ENCODE measurements around the gene AQP10.
"Not testable (repeated sequence)": the region's sequence is repeated elsewhere in the genome, so short reads cannot be mapped to it uniquely, and the experiment has no call there.

DNA sequence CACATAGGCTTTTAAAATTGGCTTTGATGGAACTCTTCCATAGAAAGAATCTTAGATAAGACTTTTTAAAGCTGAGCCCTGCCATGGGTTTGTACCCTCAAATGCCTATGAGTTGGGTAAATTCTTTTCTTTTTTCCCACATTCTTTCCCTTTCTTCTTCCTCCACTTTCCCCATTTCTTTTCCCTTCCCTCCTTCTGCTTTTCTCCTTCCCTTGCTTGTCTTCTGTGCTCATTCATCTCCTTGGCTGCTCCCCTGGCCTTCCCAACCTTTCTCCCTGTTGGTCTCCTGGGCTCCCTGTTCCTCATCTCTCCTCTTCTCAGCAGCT is 679 bp downstream of the AQP10 start:
- TF ChIP-seq, protein P1, sequence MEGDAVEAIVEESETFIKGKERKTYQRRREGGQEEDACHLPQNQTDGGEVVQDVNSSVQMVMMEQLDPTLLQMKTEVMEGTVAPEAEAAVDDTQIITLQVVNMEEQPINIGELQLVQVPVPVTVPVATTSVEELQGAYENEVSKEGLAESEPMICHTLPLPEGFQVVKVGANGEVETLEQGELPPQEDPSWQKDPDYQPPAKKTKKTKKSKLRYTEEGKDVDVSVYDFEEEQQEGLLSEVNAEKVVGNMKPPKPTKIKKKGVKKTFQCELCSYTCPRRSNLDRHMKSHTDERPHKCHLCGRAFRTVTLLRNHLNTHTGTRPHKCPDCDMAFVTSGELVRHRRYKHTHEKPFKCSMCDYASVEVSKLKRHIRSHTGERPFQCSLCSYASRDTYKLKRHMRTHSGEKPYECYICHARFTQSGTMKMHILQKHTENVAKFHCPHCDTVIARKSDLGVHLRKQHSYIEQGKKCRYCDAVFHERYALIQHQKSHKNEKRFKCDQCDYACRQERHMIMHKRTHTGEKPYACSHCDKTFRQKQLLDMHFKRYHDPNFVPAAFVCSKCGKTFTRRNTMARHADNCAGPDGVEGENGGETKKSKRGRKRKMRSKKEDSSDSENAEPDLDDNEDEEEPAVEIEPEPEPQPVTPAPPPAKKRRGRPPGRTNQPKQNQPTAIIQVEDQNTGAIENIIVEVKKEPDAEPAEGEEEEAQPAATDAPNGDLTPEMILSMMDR (IDR thresholded peaks at IDR 0.05) = not testable (repeated sequence)
- not testable (repeated sequence) for TF ChIP-seq POLR2A (IDR thresholded peaks at IDR 0.05)

Data from body of pancreas (tissue), 4 donors.